VCaP (cell line): ENCODE measurements around the gene SGCA.

Experiments used
- H3K27ac ChIP-seq: fragments of 450-650 bp; 2 replicates; pipeline ENCODE4 v1.5.1; 2017
- TF ChIP-seq, protein P1 (sequence below): fragments of 450-650 bp; conservative IDR thresholded peaks from 2 replicates; pipeline ENCODE4 v1.5.1; 2017; ENCODE audit warnings: mild to moderate bottlenecking, moderate library complexity

The SGCA gene

GRCh38 chr17:50207792-50208567, 42.2 kb downstream of the SGCA start:
- TF ChIP-seq, protein P1, sequence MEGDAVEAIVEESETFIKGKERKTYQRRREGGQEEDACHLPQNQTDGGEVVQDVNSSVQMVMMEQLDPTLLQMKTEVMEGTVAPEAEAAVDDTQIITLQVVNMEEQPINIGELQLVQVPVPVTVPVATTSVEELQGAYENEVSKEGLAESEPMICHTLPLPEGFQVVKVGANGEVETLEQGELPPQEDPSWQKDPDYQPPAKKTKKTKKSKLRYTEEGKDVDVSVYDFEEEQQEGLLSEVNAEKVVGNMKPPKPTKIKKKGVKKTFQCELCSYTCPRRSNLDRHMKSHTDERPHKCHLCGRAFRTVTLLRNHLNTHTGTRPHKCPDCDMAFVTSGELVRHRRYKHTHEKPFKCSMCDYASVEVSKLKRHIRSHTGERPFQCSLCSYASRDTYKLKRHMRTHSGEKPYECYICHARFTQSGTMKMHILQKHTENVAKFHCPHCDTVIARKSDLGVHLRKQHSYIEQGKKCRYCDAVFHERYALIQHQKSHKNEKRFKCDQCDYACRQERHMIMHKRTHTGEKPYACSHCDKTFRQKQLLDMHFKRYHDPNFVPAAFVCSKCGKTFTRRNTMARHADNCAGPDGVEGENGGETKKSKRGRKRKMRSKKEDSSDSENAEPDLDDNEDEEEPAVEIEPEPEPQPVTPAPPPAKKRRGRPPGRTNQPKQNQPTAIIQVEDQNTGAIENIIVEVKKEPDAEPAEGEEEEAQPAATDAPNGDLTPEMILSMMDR: no peak
- no peak overlapping the region for H3K27ac ChIP-seq

GRCh38 chr17:50208611-50209061, 42.8 kb downstream of the SGCA start:
- no peak overlapping the region for H3K27ac ChIP-seq
- TF ChIP-seq, protein P1: no peak

- TF ChIP-seq, protein P1: no peak
- H3K27ac ChIP-seq: no peak overlapping the region
Measured at GRCh38 chr17:50209133-50209471, 43.3 kb downstream of the SGCA start.

DNA sequence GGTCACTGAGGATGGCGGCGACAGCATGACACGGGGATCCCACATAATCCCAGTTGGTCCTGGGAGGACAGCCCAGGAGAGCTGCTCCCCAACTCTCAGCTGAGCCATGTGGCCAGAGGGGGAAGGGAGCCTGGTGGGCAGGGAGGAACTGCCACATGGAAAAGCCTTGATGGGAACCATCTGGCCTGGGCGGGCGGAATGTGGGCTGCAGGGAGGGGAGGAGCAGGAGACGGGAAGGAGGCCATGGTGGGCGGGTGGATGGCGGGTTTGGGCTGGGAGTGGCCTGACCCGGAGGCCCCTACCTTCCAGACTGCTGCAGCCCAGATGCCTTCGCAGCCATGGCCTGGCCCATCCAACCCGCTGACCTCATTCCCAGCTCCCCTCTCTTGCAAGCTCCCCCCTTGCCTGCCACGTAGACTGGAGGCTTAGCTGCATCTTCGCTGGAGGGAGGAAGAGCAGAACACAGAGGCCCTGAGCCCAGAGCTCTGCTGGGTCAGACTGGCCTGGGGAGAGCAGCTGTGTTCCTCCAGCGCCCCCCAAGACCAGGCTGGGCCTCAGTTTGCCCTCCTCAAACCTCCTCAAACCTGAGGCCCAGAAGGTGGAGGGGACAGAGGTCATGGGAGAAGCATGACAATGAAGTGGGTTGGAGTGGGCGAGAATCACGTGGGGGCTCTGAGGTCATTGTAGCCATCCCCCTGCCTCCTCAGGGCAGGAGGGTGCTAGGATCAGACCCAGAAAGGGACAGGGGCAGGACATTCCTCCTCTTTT, 43.9 kb downstream of the SGCA start:
- TF ChIP-seq, protein P1: no peak
- H3K27ac ChIP-seq: no peak overlapping the region

GRCh38 chr17:50210240-50211225, 44.7 kb downstream of the SGCA start:
- H3K27ac ChIP-seq: no peak overlapping the region
- TF ChIP-seq, protein P1: no peak

GRCh38 chr17:50211249-50212120, 45.7 kb downstream of the SGCA start:
- TF ChIP-seq, protein P1: no peak
- H3K27ac ChIP-seq: no peak overlapping the region
